Neural cell (in vitro differentiated cells): ENCODE data around the gene CCDC126. TPM values are rescaled to one million over a fixed set of nuclear protein-coding genes. Genes with fewer than 3 reads are reported as not detected.

Experiments used
- H2AFZ ChIP-seq: fragments of 200-600, 300-800 bp; sonication (generic), shearing (Covaris generic); 2 replicates; pipeline ENCODE4 v1.6.0; 2014; ENCODE audit warnings: low read depth, mild to moderate bottlenecking, antibody characterized with exemption, low read length, moderate library complexity
- H3F3A ChIP-seq: fragments of 200-600 bp; shearing (Covaris generic); 2 replicates; pipeline ENCODE4 v1.6.1; 2016; ENCODE audit warnings: mild to moderate bottlenecking, moderate library complexity, mixed read lengths, antibody characterized with exemption, low read length; ENCODE audit not compliant: insufficient read depth, poor library complexity, severe bottlenecking
- H3K27ac ChIP-seq: fragments of 200-600, 300-800 bp; sonication (generic), shearing (Covaris generic); 2 replicates; pipeline ENCODE4 v1.5.1; 2014; ENCODE audit warnings: mild to moderate bottlenecking, low read length, moderate library complexity
- H3K27me3 ChIP-seq: fragments of 300-800, 200-600 bp; sonication (generic), shearing (Covaris generic); 2 replicates; pipeline ENCODE4 v1.6.0; 2014; ENCODE audit warnings: mild to moderate bottlenecking, low read depth, low read length, moderate library complexity; ENCODE audit not compliant: insufficient read depth
- H3K36me3 ChIP-seq: fragments of 300-800, 200-600 bp; sonication (generic), shearing (Covaris generic); 2 replicates; pipeline ENCODE4 v1.5.1; 2014; ENCODE audit warnings: mild to moderate bottlenecking, antibody characterized with exemption, low read length, moderate library complexity; ENCODE audit not compliant: insufficient read depth
- H3K4me2 ChIP-seq: fragments of 300-800, 200-600 bp; sonication (generic), shearing (Covaris generic); 2 replicates; pipeline ENCODE4 v1.6.0; 2014; ENCODE audit warnings: mild to moderate bottlenecking, low read length
- H3K4me3 ChIP-seq: fragments of 300-800, 200-600 bp; sonication (generic), shearing (Covaris generic); 2 replicates; pipeline ENCODE4 v1.5.1; 2014; ENCODE audit warnings: mild to moderate bottlenecking, low read length, moderate library complexity
- H3K79me2 ChIP-seq: fragments of 200-600 bp; shearing (Covaris generic); replicated peaks from 2 replicates; pipeline ENCODE4 v1.6.0; 2014; ENCODE audit warnings: mild to moderate bottlenecking, low read length, moderate library complexity; ENCODE audit not compliant: insufficient read depth
- H3K9ac ChIP-seq: fragments of 300-800, 200-600 bp; sonication (generic), shearing (Covaris generic); 2 replicates; pipeline ENCODE4 v1.6.1; 2016; ENCODE audit warnings: mild to moderate bottlenecking, low read length, mixed read lengths
- H3K9me2 ChIP-seq: fragments of 200-600 bp; shearing (Covaris generic); 2 replicates; pipeline ENCODE4 v1.6.1; 2016; ENCODE audit warnings: mild to moderate bottlenecking, low read length, mixed read lengths; ENCODE audit not compliant: insufficient read depth
- H3K9me3 ChIP-seq: fragments of 200-600, 300-800 bp; sonication (generic), shearing (Covaris generic); 2 replicates; pipeline ENCODE4 v1.6.1; 2016; ENCODE audit warnings: mild to moderate bottlenecking, mixed run types, low read length, moderate library complexity, mixed read lengths
- H4K20me1 ChIP-seq: fragments of 200-600 bp; shearing (Covaris generic); 2 replicates; pipeline ENCODE4 v1.6.1; 2016; ENCODE audit warnings: mild to moderate bottlenecking, mixed run types; ENCODE audit not compliant: insufficient read depth
- CTCF ChIP-seq: fragments of 450-650 bp; IDR thresholded peaks from 2 replicates; pipeline ENCODE4 v1.5.1; 2014; ENCODE audit warnings: antibody characterized with exemption, mild to moderate bottlenecking, moderate library complexity; ENCODE audit not compliant: poor library complexity, severe bottlenecking
- EP300 ChIP-seq: fragments of 450-650 bp; conservative IDR thresholded peaks from 2 replicates; pipeline ENCODE4 v1.6.1; 2014; ENCODE audit warnings: antibody characterized with exemption, mild to moderate bottlenecking, moderate library complexity; ENCODE audit not compliant: poor library complexity, severe bottlenecking
- EZH2 ChIP-seq: fragments of 200-600, 300-800 bp; shearing (Covaris generic), sonication (generic); IDR thresholded peaks from 2 replicates; pipeline ENCODE4 v1.6.1; 2014; ENCODE audit warnings: antibody characterized with exemption, low read length, borderline replicate concordance, mild to moderate bottlenecking; ENCODE audit not compliant: insufficient read depth, poor library complexity, severe bottlenecking
- MXI1 ChIP-seq: fragments of 450-650 bp; conservative IDR thresholded peaks from 2 replicates; pipeline ENCODE4 v1.6.1; 2014; ENCODE audit warnings: antibody characterized with exemption, mild to moderate bottlenecking; ENCODE audit not compliant: poor library complexity, severe bottlenecking
- POLR2AphosphoS5 ChIP-seq: IDR thresholded peaks from 2 replicates; pipeline ENCODE4 v1.6.1; 2012
- RAD21 ChIP-seq: fragments of 450-650 bp; conservative IDR thresholded peaks from 2 replicates; pipeline ENCODE4 v1.6.1; 2014; ENCODE audit warnings: antibody characterized with exemption, mild to moderate bottlenecking, moderate library complexity
- SMC3 ChIP-seq: fragments of 450-650 bp; conservative IDR thresholded peaks from 2 replicates; pipeline ENCODE4 v1.6.1; 2014; ENCODE audit warnings: antibody characterized with exemption, mild to moderate bottlenecking, moderate library complexity; ENCODE audit not compliant: poor library complexity
- TAF1 ChIP-seq: IDR thresholded peaks from 2 replicates; pipeline ENCODE4 v1.6.1; 2012; ENCODE audit warnings: low read depth
- polyA plus RNA-seq: library from polyadenylated mRNA; depleted of rRNA; stranded (reverse); fragments of >200 nt; gene quantifications from 2 replicates; pipeline ENCODE4 v1.2.3, GENCODE V29; 2014
- TF ChIP-seq, protein P1 (sequence below): IDR thresholded peaks from 2 replicates; pipeline ENCODE4 v1.6.1; 2012; ENCODE audit warnings: borderline replicate concordance

CCDC126 gene
- polyA plus RNA-seq, 1 donor from 2014 or later = 28.0 TPM

DNA sequence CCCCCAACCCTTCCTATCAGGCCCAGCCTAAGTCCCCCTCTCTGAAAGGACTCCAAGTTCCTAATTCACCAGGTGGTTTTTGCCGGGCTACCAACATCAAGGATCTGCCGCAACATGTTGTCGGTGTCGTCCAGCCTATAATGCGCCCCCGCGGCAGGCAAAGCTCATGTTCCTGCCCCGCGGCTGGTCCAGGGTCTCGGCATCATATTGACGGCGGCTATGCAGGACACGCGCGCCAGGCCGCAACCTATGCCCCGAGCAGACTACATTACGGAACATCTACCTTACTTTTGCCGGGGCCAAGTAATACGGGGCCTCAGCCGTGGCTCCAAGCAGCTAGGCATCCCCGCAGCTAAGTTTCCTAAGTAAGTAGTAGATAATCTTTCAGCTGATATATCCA is 58.3 kb downstream of the CCDC126 start:
- Histone ChIP-seq H4K20me1 (no peaks in the 10 kb centered on the region), H3F3A (no peaks in the 10 kb centered on the region), H3K79me2 (no peaks in the 10 kb centered on the region), H3K27ac (no peak overlapping the region), H3K9ac (no peak overlapping the region), H3K4me2 (no peak overlapping the region), H3K9me2 (no peaks in the 10 kb centered on the region), H3K4me3 (no peak overlapping the region), H3K9me3 (peaks cover 4% of the 10 kb centered on the region), H3K27me3 (no peaks in the 10 kb centered on the region), H2AFZ (no peak overlapping the region), H3K36me3 (no peaks in the 10 kb centered on the region)
- TF ChIP-seq EP300 = no peak

GRCh38 chr7:23658831-23659427 is 61.7 kb downstream of the CCDC126 start:
- Histone ChIP-seq H3K9me3 (no peaks in the 10 kb centered on the region), H3F3A (no peaks in the 10 kb centered on the region), H3K4me3 (no peak overlapping the region), H4K20me1 (no peaks in the 10 kb centered on the region), H3K27me3 (no peaks in the 10 kb centered on the region), H3K36me3 (no peaks in the 10 kb centered on the region), H2AFZ (no peak overlapping the region), H3K4me2 (no peak overlapping the region), H3K27ac (no peak overlapping the region), H3K9me2 (no peaks in the 10 kb centered on the region), H3K79me2 (no peaks in the 10 kb centered on the region), H3K9ac (no peak overlapping the region)
- TF ChIP-seq POLR2AphosphoS5 = no peak
- TF ChIP-seq CTCF = no peak
- no peak for TF ChIP-seq RAD21
- no peak for TF ChIP-seq SMC3
- TF ChIP-seq EP300 = no peak
- TF ChIP-seq, protein P1, sequence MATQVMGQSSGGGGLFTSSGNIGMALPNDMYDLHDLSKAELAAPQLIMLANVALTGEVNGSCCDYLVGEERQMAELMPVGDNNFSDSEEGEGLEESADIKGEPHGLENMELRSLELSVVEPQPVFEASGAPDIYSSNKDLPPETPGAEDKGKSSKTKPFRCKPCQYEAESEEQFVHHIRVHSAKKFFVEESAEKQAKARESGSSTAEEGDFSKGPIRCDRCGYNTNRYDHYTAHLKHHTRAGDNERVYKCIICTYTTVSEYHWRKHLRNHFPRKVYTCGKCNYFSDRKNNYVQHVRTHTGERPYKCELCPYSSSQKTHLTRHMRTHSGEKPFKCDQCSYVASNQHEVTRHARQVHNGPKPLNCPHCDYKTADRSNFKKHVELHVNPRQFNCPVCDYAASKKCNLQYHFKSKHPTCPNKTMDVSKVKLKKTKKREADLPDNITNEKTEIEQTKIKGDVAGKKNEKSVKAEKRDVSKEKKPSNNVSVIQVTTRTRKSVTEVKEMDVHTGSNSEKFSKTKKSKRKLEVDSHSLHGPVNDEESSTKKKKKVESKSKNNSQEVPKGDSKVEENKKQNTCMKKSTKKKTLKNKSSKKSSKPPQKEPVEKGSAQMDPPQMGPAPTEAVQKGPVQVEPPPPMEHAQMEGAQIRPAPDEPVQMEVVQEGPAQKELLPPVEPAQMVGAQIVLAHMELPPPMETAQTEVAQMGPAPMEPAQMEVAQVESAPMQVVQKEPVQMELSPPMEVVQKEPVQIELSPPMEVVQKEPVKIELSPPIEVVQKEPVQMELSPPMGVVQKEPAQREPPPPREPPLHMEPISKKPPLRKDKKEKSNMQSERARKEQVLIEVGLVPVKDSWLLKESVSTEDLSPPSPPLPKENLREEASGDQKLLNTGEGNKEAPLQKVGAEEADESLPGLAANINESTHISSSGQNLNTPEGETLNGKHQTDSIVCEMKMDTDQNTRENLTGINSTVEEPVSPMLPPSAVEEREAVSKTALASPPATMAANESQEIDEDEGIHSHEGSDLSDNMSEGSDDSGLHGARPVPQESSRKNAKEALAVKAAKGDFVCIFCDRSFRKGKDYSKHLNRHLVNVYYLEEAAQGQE = no peak
- TF ChIP-seq MXI1 = no peak
- TF ChIP-seq TAF1 = no peak
- no peak for TF ChIP-seq EZH2
